DOHH2 (cell line): ENCODE data around the gene CNDP1.

Experiments
- H3F3A ChIP-seq: fragments of 200-600 bp; sonication (generic), shearing (Covaris generic); 2 replicates; pipeline ENCODE4 v1.6.0; 2016; ENCODE audit warnings: antibody characterized with exemption, mild to moderate bottlenecking; ENCODE audit not compliant: control insufficient read depth, insufficient read depth
- H3K27ac ChIP-seq: fragments of 200-600 bp; sonication (generic); 2 replicates; pipeline ENCODE4 v1.5.1; 2014; ENCODE audit warnings: low read depth, mild to moderate bottlenecking, low read length, moderate library complexity
- H3K27me3 ChIP-seq: fragments of 200-600 bp; sonication (generic); 2 replicates; pipeline ENCODE4 v1.6.1; 2014; ENCODE audit warnings: mild to moderate bottlenecking, low read length, mixed read lengths; ENCODE audit not compliant: control insufficient read depth
- H3K36me3 ChIP-seq: fragments of 200-600 bp; sonication (generic); 2 replicates; pipeline ENCODE4 v1.6.1; 2014; ENCODE audit warnings: mild to moderate bottlenecking, low read length, moderate library complexity, mixed read lengths; ENCODE audit not compliant: control insufficient read depth
- H3K4me1 ChIP-seq: fragments of 200-600 bp; sonication (generic); 2 replicates; pipeline ENCODE4 v1.6.1; 2014; ENCODE audit warnings: mild to moderate bottlenecking, low read length, mixed read lengths; ENCODE audit not compliant: control insufficient read depth
- H3K4me2 ChIP-seq: fragments of 200-600 bp; sonication (generic); 2 replicates; pipeline ENCODE4 v1.6.0; 2014; ENCODE audit warnings: mild to moderate bottlenecking, low read length, moderate library complexity
- H3K4me3 ChIP-seq: fragments of 200-600 bp; sonication (generic); 2 replicates; pipeline ENCODE4 v1.5.1; 2014; ENCODE audit warnings: mild to moderate bottlenecking, low read length, mixed read lengths
- H3K79me2 ChIP-seq: fragments of 200-600 bp; sonication (generic); 2 replicates; pipeline ENCODE4 v1.6.1; 2014; ENCODE audit warnings: mild to moderate bottlenecking, low read length, mixed read lengths; ENCODE audit not compliant: control insufficient read depth
- H3K9me2 ChIP-seq: fragments of 200-600 bp; sonication (generic); replicated peaks from 2 replicates; pipeline ENCODE4 v1.6.1; 2014; ENCODE audit warnings: mild to moderate bottlenecking, low read length, mixed read lengths; ENCODE audit not compliant: control insufficient read depth
- H3K9me3 ChIP-seq: fragments of 200-600 bp; sonication (generic); 2 replicates; pipeline ENCODE4 v1.6.1; 2014; ENCODE audit warnings: antibody characterized with exemption, low read length, mixed read lengths; ENCODE audit not compliant: control insufficient read depth, insufficient read depth
- H4K20me1 ChIP-seq: fragments of 200-600 bp; sonication (generic); 2 replicates; pipeline ENCODE4 v1.6.0; 2014; ENCODE audit warnings: low read depth, mild to moderate bottlenecking, antibody characterized with exemption, low read length, moderate library complexity; ENCODE audit not compliant: control insufficient read depth, insufficient read depth
- CTCF ChIP-seq: fragments of 200-600 bp; sonication (generic); IDR thresholded peaks from one replicate; pipeline ENCODE4 v1.5.1; 2014; ENCODE audit warnings: antibody characterized with exemption, mild to moderate bottlenecking, low read depth, low read length; ENCODE audit not compliant: poor library complexity, severe bottlenecking
- EZH2phosphoT487 ChIP-seq: fragments of 200-600 bp; sonication (generic); IDR thresholded peaks from 2 replicates; pipeline ENCODE4 v1.6.1; 2017; ENCODE audit warnings: borderline replicate concordance, mild to moderate bottlenecking, antibody characterized with exemption, low read length, moderate library complexity, mixed read lengths

The CNDP1 gene

GRCh38 chr18:74587441-74587840, 53.1 kb downstream of the CNDP1 start:
- H3K9me2 ChIP-seq: no peaks in the 10 kb centered on the region
- H3K79me2 ChIP-seq: no peaks in the 10 kb centered on the region
- no peaks in the 10 kb centered on the region for H3K4me1 ChIP-seq
- no peaks in the 10 kb centered on the region for H3F3A ChIP-seq
- TF ChIP-seq EZH2phosphoT487 (no peak), CTCF (no peak)
- H3K36me3 ChIP-seq: no peaks in the 10 kb centered on the region
- no peak overlapping the region for H3K27ac ChIP-seq
- no peak overlapping the region for H3K4me2 ChIP-seq
- no peaks in the 10 kb centered on the region for H3K9me3 ChIP-seq
- H4K20me1 ChIP-seq: no peaks in the 10 kb centered on the region
- no peak overlapping the region for H3K4me3 ChIP-seq
- H3K27me3 ChIP-seq: peaks cover 10% of the 10 kb centered on the region

GRCh38 chr18:74589021-74589420, 54.7 kb downstream of the CNDP1 start:
- H3K9me2 ChIP-seq: no peaks in the 10 kb centered on the region
- no peak overlapping the region for H3K4me2 ChIP-seq
- H3K27ac ChIP-seq: no peak overlapping the region
- H3K9me3 ChIP-seq: no peaks in the 10 kb centered on the region
- H3K4me3 ChIP-seq: no peak overlapping the region
- H3K4me1 ChIP-seq: no peaks in the 10 kb centered on the region
- no peaks in the 10 kb centered on the region for H3F3A ChIP-seq
- peaks cover 10% of the 10 kb centered on the region for H3K27me3 ChIP-seq
- H3K79me2 ChIP-seq: no peaks in the 10 kb centered on the region
- H3K36me3 ChIP-seq: peaks cover 12% of the 10 kb centered on the region
- H4K20me1 ChIP-seq: no peaks in the 10 kb centered on the region
- TF ChIP-seq EZH2phosphoT487: no peak
- TF ChIP-seq CTCF: no peak

DNA sequence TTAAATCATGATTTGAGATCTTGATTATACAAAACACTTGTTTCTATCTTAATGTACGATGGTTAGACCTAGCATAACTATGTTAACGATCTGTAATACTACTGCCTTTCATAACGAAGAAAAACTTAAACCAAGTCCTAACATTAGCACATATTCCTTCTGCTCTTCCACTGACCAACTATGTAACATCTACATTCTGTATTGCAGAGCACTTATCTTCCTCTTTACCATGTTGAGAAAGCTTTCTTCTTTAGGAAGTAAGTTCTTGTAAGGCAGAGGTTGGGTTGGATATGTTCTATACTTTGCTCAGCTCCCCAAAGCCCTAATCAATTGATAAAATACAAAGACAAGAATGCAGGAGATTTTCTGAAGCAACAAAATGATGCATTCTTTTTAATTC, 55.5 kb downstream of the CNDP1 start:
- Histone ChIP-seq H3K4me2 (no peak overlapping the region), H3K4me3 (no peak overlapping the region), H4K20me1 (no peaks in the 10 kb centered on the region), H3F3A (no peaks in the 10 kb centered on the region), H3K27me3 (peaks cover 10% of the 10 kb centered on the region), H3K79me2 (peaks cover 5% of the 10 kb centered on the region), H3K9me2 (no peaks in the 10 kb centered on the region), H3K27ac (no peak overlapping the region), H3K36me3 (peaks cover 16% of the 10 kb centered on the region), H3K9me3 (no peaks in the 10 kb centered on the region), H3K4me1 (no peaks in the 10 kb centered on the region; the same call in 1 of the 2 replicates)
- TF ChIP-seq EZH2phosphoT487: no peak
- no peak for TF ChIP-seq CTCF

DNA sequence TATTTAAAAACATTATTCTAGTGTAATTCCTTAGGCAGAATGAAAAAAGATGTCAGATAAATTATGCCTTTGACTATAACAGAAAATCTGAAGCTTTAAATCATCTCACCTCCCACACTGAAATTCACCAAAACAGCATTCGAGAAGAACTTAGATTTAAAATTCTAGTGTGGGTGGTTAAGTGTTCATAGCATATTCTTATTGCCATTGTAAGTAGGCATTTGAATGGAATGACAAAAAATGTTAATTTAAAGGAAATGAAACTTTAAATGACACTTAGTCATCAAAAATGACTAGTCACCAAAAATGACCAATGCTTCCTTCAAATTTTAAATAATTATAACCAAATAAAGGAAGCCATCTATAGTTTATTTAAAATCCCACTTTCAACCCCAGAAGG, 56.4 kb downstream of the CNDP1 start:
- no peak for TF ChIP-seq CTCF
- no peak for TF ChIP-seq EZH2phosphoT487
- peaks cover 10% of the 10 kb centered on the region for H3K27me3 ChIP-seq
- peaks cover 14% of the 10 kb centered on the region for H3K79me2 ChIP-seq
- no peak overlapping the region for H3K4me2 ChIP-seq
- no peaks in the 10 kb centered on the region for H3K9me2 ChIP-seq
- peaks cover 8% of the 10 kb centered on the region for H3K4me1 ChIP-seq
- peaks cover 23% of the 10 kb centered on the region for H3K36me3 ChIP-seq
- H4K20me1 ChIP-seq: no peaks in the 10 kb centered on the region
- H3F3A ChIP-seq: no peaks in the 10 kb centered on the region; the same call in 1 of the 2 replicates
- H3K9me3 ChIP-seq: no peaks in the 10 kb centered on the region
- no peak overlapping the region for H3K27ac ChIP-seq
- no peak overlapping the region for H3K4me3 ChIP-seq
